GM18858 (cell line): ENCODE measurements around the gene MXRA8.
"Not testable (repeated sequence)": the region's sequence is repeated elsewhere in the genome, so short reads cannot be mapped to it uniquely, and the experiment has no call there.

Experiments
- ATAC-seq: cut with Tn5 transposase; IDR thresholded peaks from one replicate; pipeline ENCODE4 v1.9.1; 2021; ENCODE audit not compliant: unreplicated experiment

The MXRA8 gene

DNA sequence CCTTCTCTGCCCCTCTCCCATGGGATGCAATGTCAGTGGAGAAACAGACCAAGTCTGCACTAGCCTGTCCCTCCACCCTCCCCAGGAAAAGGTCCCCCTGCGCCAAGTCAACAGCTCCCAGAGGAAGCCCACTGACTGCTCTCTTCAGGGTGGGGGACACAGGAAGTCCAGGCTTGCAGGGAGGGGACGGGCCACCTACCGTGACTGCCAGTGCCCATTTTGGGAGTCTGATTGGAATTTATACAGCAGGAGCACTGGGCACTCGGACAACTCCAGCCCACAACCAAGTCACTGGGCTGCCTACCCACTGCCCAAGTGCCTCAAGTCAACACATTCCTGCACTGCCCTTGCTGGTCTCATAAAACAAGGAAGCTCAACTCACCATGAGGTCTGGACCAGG is 34.7 kb upstream of the MXRA8 start:
- no peak for ATAC-seq

DNA sequence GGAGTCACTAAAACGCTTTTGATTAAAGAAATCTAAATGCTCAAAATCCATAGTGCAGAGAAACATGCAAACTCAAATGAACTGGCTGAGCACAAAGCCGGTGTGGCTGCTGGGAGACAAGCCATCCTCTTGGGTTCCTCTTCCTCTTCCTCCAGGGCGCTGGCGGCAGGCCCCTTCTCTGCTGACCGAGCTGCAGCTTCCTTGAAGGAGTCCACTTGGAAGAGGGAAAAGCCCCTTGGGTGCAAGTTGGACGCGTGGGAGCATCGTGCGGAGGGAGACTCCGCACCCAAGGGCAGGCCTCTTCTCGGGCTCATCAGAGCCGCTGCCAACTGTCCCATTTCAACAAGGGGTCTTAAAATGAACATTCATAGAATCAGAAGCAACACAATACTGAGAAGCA is 32.9 kb upstream of the MXRA8 start:
- no peak for ATAC-seq

DNA sequence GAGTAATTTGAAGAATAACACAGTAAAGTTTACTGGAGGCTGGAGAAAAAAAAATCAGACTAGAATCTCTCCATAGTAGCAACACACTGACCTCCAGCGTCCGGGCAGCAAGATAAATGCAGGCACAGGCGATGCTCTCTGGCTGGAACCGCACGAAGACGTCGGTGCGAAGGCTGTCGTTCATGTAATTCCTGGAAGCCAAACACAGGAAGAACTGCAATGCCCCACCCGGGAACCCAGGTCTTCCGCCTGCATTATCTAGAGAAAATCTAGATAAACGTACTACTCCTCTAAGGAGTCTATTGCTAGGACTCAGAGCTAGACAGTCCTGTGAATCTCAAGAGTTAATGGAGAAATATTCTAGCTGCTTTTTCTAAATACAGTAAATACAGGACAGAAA is 32.3 kb upstream of the MXRA8 start:
- ATAC-seq, result no peak

DNA sequence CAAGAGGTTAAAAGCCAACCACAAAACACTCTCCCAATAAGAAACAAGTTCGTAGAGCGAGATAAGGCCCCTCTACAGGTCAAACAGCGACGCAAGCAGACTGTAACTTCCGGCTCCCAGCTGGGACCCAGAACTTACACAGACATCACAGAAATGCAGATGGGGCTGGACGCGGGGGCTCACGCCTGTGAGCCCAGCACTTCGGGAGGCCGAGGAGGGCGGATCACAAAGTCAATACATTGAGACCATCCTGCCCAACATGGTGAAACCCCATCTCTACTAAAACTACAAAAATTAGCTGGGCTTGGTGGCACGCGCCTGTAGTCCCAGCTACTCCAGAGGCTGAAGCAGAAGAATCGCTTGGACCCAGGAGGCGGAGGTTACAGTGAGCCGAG is 29.7 kb upstream of the MXRA8 start:
- ATAC-seq, result no peak

DNA sequence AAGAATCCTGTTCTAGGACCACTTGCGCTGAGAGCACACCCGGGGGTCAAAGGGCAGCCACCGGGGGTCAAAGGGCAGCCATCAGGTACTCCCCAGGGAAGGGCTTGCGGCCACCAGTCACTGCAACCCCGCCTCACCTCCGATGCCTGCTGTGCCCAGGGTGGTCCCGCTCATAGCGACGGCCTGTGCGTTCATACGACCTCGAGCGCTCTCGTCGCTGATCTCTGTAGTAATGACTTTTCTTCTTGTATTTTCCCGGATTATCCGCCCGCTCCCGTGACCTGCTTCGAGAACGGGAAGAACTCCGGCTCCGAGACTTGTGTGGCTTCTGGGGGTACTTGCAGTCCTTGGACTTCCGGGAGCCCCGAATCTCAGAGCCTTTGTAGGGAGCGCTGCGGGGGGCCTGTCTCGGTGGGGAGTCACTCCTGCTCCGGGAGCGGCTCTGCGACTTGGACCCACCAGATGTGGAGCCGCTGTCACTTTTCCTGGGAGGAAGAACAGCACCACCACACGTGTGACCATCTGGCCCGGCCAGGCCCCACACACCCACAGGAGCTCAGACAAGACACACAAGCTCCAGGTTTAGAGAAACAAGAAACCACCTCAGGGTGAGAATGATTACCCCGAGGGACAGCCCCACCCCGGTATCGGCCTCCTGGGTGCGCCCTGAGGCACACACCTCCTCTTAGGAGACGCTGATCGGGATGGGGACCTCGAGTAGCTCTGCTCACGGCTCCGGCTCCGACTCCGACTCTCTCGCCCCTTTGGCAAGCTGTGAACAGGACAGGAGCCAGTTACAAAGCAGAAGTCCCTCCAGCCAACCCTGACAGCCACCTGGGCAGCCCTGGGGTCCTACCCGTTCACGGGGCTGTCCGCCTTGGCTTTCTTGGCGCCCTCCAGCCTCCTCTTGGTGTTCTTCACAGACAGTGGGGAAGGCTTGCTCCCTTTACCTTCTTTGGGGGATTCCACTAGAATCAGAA is 29.0 kb upstream of the MXRA8 start:
- ATAC-seq, result no peak

DNA sequence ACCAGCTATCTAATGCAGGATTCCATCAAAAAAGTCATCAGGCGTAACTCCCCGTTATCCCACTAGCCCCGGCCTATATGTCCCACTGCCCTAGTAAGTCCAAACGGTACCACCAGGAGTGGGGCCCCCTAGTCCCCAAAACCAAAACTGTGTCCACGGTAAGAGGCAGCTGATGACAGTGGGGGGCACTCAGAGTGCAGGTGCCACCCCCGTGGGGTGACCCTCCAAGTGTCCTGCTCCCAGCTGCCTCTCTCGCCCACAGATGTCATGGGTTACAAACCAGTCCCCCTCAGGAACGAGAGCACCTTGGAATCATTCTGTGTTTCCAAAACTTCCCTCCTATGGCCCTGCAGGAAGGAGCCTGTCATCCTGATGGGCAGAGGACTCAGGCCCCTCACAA is 27.6 kb upstream of the MXRA8 start:
- no peak for ATAC-seq

DNA sequence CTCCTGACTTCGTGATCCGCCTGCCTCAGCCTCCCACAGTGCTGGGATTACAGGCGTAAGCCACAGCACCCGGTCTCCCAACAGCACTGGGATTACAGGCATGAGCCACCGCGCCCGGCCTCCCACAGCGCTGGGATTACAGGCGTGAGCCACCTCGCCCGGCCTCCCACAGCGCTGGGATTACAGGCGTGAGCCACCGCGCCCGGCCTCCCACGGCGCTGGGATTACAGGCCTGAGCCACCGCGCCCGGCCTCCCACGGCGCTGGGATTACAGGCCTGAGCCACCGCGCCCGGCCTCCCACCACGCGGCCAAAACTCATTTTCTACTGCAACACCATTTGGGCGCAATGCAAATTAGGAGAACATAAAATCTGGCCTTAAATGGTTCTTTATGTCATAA is 27.0 kb upstream of the MXRA8 start:
- ATAC-seq, result not testable (repeated sequence)

DNA sequence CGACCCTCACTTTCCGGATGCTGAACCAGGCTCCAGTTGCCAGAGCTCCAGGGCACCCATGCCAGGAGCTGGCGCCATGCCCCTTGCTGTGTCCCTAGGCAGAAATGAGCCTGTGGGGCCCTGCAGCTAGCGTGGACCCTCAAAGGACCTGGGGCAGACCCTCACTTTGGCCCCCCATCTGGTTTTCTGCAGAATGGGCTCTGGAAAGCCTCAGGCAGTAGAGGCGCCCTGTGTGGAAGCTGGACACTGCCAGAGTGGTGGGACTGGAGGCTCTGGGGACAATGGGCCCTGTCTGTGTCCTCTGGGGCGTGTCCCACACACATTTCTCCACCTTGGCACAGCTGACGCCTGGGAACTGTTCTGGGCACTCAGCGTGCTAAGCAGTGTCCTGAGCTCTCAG is 22.9 kb upstream of the MXRA8 start:
- no peak for ATAC-seq

DNA sequence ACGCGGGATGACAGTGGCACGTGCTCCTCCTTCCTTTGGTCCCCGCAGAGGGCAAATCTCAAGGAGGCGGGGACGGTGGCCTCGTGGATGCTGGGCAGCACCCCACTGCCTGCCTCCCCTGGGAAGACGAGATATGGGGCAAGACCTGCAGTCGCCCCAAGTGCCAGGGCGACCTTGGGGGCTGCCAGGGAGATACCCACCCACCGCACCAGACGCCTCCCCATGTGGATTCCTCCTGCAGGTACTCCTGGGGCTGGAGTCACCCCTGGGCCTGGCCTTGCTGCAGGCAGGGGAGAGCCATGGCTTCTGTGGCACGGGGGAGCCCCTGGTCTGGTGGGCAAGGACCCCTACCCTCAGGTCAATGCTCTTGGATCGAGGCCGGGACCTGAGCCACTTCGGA is 22.5 kb upstream of the MXRA8 start:
- ATAC-seq, result no peak

DNA sequence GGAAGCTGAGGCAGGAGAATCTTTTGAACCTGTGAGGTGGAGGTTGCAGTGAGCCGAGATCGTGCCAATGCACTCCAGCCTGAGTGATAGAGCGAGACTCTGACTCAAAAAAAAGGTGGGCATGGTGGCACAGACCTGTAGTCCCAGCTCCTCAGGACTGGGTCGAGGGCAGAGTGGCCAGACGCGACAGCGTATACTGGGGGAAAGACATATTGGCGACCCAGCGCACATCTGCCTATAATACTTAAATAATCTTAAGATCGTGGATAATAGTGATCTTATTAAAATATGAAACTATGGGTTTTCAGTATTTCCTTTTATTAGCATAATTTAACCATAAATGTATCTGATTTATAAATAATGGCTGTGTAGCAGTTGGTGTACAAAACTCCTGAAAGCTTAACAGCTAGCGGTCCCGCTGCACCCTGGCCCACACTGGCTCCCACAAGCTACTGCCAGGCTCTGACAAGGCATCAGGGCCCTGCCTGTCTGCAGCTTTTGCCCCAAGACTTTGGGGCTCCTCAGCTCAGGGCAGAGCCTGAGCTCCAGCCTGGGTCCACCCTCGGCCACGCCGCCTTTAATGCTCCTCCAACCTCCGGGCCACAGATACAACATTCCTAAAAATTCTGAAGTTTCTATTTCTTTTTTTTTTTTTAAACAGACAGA is 19.3 kb upstream of the MXRA8 start:
- no peak for ATAC-seq

DNA sequence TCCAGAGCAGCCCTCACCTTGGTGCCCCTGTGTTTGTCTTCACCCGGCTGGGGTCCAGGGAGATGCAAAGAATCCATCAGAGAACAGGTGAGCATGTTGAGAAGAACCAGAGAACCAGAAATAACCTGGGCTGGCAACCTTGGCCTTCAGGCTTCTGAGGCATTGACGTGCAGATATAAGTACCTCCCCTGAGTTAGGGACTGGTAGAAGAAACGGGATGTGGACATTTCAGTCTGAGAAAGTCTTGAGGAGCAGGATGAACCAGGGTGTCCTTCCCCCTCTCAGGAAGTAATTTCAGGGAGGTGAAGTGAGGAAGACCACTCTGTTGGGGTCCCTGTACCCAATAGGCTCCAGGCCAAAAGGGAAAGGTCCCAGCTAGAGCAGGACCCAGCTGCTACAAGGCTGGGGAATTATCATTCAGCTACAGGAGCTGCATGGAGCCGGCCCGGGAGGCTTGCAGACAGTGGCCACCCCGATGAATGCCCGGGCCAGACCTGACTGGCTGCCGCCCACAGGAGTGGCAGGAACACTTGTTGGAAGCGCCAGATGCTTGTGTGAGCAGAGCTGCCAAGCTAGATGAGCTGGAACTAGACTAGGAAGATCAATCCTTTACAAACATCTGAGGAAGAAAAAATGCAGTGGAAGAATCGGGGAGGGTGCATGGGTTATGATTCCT is 18.3 kb upstream of the MXRA8 start:
- ATAC-seq, result no peak

DNA sequence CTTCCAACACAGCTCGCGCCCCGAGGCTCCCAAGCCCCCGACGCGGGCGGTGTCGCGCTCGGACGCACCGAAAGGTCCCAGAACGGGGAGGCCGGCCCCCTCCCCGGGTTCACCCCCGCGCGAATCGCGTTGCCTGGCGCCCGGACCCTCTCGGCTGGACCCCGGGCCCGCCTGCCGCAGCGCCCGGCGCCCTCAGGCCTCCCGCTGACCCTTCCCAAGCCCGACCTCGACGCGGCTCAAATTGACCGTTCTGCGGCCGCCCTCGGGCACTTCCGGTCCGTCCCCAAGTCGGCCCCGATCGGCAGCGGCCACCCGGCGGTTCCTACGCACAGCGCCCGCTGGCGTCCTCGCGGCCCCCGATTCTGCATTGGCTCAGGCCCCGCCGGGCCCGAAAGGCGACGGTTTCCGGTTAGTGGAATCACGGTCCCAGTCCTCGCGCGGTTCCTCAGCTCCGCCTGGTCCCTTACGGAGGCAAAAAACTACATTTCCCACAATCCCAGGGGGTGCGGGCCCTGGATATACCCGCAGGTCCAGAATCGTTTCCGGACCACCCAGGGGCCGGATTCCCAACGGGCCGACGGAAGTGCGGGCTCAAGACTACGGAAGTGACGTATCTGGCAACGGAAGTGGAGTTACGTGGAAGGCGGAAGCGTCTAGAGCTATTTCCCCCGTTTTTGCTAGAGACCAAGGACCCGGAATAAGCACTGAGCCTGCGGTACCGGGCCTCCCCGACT is 16.7 kb upstream of the MXRA8 start, which contains the start of gene AURKAIP1:
Gene AURKAIP1, minus strand, starts transcription at position 279 of the 734 bp plus-strand sequence. CDS start 451 bp downstream, outside the sequence.
- peak; percentile 74 for ATAC-seq

DNA sequence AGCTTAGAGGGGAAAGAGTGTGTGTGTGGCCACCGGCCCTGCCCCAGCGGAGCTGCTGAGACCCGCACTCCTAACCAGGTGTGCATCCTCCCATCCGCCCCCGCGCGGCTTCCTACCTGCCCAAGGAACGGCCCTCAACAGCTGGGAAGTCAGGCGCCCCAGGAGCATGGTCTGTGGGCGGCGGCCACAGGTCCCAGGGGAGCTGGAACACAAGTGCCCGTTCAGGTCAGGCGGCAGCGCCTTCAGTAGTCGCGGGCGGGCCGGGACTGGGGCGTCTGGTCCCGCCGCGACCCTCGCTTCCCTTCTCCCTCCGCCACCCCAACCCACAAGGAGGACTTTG is 16.2 kb upstream of the MXRA8 start:
- ATAC-seq, result no peak

DNA sequence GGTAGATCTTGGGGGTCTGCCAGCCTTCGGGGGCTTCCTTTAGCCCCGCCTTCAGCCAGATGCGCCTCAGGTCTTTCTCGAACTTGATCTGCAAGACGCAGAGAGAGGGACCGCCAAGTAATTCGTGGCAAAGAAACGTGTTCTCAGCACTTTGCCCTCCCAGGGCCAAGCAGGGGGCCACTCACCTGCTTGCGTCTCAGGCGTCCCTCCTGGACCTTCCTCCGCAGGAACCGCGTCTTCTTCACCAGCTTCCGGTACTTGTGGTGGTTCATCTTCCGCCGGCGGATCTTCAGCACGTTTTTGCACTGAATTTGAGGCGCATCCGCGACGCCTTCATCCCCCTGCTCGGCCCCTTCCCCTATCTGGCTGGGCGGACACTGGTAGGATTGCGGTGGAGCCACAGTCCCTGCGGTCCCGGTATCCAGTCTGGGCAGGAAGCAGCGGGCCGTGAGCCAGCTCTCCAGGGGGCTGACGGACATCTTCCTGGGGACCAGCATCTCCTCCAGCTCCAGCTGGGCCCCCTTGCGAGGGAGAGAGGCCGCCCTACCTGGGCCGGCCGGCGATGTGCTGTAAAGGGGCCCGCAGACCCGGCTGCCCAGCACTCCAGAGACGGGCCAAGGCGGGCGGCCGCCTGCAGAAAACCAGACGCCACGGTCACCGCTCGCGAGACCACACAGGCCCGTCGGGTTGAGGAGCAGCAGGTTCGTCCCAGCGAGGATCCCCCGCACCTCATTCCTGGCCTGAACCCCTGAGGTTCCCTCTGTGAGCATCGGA is 15.6 kb upstream of the MXRA8 start:
- ATAC-seq, result no peak

DNA sequence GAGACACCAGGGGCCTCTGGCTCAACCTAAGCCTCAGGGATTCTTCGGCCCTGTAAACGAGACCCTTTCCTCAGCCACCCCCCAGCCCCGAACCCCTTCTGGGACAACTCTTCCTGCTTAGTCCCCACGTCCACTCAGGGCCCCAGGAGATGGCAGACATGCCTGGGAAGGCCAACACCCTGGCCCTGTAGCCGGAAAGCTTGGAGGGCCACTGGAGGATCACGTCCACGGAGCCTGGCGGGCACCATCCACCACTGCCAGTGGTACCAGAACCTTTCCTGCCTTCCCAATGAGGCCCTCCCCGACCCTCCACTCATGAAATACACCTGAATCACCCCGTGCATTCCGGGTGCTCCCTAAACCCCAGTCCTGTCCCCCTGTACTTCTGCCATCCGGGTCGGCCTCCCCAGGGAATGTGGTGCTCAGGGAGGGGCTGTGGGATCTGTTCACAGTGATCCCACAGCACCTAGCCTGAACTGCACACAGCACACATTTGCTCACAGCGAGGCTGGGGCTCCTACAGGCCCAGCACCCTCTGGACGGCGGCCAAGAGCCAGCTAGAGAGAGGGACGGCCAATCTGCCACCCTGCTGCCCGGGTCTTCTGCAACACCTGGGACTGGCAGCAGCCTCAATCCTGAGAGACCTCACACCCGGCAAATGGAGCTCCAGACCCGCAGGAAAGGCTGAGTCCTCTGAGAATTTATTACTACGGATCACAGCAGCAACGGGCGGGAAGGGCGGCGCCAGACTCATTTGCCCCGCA is 14.9 kb upstream of the MXRA8 start:
- ATAC-seq, result no peak

DNA sequence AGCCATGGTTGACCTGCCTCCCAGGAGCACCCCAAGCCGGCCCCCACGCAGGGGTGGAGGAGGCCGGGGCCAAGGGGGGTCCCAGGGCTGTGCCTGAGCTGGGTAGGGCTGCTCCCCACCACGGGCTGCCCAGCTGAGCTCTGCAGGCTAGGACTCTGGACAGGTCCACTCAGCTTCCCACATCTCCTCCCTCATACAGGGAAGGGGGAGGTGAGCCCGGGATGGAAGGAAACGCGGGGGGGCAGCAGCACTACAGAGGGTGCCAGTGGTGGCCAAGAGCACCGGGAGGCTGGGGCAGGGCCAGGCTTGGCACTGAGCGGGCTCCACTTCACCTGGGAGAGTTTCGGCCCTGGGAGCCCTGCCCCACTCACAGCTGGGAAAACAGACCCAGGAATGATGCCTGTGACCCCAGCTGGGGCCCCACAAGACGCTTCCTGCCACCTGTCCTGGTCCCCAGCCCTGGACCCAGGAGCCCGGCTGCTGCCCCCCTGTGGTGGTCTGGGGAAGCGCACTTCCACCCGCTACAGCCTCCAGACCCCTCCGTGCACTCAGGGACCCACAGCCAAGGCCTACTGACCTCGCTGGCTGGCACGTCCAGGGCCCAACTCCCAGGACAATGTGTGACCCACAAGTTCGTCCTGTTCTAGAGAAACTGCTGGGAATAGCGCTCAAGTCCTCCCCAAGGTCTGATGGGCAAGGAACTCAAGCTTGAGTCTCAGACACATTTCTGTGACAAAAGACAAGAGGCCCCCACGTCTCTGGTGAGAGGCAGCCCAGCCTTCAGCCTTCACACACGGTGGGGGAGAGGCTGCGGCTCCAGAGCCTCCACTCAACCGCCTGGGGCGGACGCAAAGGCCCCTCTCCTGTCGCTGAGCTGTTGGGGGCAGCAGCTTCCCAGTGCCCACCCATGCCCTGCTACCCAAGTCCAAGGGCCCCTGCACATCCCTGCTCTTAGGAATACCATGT is 13.7 kb upstream of the MXRA8 start:
- no peak for ATAC-seq

DNA sequence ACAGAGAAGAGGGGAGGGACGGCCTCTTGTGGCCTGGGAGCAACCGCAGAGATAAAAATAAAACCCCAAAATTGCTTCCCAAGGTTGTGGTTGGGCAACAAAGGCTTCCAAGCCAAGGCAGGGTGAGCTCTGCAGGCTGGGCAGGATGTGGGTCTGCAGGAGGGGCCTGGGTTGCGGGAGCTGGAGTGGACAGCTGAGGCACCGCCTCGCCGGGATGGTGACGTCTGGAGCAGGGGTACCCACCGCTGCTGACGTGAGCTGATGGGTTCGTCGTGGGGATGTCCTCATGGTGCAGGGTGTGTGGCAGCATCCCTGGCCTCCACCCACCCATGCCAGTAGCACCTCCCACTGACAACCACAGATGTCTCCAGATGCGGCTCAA is 13.0 kb upstream of the MXRA8 start:
- ATAC-seq, result no peak

DNA sequence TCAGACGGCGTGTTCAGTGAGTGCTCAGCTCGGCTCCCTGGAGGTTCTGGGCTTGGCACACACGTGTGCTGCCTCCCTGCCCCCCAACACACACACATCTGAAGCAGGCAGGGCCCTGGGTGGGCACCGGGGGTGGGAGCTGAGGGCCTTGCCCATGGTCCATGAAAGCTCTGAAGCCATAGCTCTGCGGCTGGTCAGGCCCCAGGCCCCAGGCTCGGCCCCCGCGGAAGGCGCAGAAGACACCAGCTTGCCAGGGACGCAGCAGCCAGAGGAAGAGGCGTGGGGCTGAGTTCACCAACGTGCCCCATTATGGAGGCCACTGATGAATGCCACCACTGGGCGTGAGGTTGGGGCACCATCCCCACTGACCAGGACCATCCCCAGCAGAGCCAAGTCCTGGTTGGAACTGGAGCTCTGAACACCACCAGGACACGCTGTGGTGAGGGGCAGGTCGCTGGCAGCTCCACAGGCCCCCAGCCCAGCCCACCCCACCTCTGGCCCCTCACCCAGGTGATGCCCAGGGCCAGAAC is 12.5 kb upstream of the MXRA8 start:
- no peak for ATAC-seq
